C4-2B (cell line): ENCODE data around the gene ACTR3.

Experiments used
- H3K27ac ChIP-seq: fragments of 450-650 bp; 2 replicates; pipeline ENCODE4 v1.5.1; 2017
- CTCF ChIP-seq: fragments of 450-650 bp; conservative IDR thresholded peaks from 2 replicates; pipeline ENCODE4 v1.5.1; 2017; ENCODE audit warnings: mild to moderate bottlenecking
- ZFX ChIP-seq: fragments of 450-650 bp; IDR thresholded peaks from 2 replicates; pipeline ENCODE4 v1.6.1; 2017

ACTR3 gene

DNA sequence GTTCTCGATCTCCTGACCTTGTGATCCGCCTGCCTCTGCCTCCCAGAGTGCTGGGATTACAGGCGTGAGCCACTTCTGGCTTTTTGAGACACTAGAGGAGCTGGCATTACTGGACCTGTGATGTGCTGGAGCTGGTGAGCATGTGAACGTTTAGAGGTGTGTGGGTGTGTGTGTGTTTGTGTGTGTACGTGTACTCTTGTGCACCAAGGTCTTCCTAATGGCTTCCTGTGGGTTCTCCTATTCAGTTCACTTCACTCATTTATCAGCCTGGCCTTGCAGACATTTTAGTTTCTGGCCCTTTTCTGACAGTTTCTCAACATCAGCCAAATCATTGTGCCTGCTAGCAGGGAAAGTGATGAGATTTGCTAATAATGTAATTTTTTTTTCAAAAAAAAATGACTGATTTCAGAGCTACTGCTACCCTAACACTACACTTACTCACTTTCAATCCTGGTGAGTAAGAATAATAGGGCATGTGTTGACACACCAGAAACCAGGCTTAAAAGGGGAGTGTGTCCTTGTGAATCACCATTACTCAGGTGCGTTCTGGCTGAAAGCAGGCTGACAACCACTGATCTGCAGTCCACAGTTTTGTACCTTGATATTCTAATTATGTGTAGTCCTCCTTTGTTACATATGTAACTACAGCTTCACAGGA lies 41.0 kb upstream of the ACTR3 start:
- TF ChIP-seq CTCF, result no peak
- no peak for TF ChIP-seq ZFX
- no peak overlapping the region for H3K27ac ChIP-seq

DNA sequence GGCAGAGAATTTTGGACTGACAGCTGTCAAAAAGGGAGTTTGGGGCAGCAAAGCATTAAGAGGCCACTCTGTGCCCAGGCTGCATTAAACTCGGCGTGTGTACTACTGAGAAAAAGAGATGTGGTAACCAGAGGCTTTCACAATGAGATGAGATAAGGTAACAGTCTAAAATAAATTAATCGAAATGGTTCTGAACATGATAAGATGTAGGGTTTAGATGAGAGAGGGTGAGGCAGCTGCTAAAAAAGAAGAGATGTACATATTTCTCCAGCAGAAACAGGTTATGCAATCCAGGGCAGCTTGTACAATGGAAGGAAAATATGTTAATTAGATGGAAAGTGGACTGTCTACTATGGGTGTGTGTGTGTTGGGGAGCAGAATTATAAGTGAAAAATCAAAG lies 39.2 kb upstream of the ACTR3 start:
- TF ChIP-seq CTCF (no peak), ZFX (no peak)
- H3K27ac ChIP-seq, result no peak overlapping the region

DNA sequence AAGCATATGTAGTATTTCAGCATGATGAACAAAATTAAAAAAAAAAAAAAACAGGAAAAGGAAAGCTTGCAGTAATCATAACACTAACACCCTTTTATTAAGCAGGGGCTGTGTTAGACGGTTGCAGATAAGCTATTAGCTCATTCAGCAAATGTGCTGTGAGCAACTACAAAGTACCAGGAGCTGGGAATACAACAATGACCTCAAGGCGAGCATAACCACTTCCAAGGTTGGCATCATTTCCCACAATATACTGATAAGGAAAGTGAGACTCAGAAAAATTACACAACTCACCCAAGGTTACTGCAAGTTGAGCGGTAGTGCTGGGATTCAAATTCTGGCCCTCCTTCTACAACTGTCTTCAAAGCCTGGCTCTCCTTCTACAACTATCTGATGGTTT lies 38.2 kb upstream of the ACTR3 start:
- TF ChIP-seq ZFX, result no peak
- no peak for TF ChIP-seq CTCF
- H3K27ac ChIP-seq, result no peak overlapping the region

DNA sequence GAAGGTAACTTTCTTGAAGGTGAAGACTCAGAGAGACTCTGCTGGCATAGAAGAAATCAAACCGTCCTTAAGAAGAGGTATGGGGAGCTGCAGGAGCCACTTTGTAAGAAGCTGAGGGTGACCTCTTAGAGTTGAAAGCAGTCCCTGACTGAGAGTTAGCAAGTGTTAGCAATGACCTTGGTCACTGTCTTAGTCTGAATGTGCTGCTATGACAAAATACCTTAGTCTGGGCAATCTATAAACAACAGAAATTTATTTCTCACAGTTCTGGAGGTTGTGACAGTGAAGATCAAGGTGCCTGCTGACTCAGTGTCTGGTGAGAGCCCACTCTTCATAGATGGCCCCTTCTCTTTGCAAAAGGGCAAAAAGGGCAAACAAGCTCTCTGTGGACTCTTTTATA lies 35.7 kb upstream of the ACTR3 start:
- TF ChIP-seq ZFX (no peak), CTCF (no peak)
- H3K27ac ChIP-seq, result no peak overlapping the region

- H3K27ac ChIP-seq, result no peak overlapping the region
- no peak for TF ChIP-seq ZFX
- no peak for TF ChIP-seq CTCF
Observed at GRCh38 chr2:113854970-113855740, 34.7 kb upstream of the ACTR3 start.

DNA sequence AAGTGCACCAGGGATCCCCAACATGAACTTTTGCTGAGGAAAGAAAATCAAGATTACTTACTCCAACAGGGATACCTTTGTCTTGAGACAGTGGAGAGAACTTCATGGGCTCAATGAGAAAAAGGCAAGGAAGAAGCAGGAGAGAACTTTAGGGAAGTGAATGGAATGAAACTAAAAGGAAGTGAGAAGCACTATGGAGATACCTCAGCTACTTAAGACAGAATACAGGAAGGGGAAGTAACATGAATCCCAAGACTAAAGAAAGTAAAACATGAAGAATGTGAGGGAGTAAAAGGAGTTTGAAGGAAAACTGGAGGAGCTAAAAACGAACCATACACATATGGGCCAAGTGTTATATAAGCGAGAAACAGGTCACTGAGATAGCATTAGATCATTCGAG lies 32.4 kb upstream of the ACTR3 start:
- H3K27ac ChIP-seq, result no peak overlapping the region
- TF ChIP-seq CTCF (no peak), ZFX (no peak)

DNA sequence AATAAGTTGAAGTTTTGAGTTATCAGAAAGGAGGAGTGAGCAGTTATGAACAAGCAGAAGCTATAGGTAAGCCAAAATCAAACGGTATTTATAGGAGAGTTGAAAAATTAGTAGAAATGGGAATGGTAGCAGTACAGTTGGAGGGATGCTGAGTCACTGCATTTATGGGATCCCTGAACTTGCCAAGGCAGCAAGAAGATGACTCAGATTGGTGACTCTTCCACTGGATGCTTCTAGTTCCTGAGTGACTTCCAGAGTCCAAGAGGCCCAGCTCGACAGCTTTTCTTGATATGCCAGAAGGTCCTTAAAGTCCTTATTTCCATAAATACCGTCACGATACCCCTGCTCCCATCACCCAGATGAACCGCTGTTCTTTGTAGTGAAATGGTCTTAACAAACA lies 31.1 kb upstream of the ACTR3 start:
- no peak overlapping the region for H3K27ac ChIP-seq
- TF ChIP-seq ZFX, result no peak
- TF ChIP-seq CTCF, result no peak
